GM12865 (cell line): ENCODE results near the gene RIT1.

Source experiments
- DNase-seq: peaks from one replicate; pipeline ENCODE4 v3.0.0; 2010; ENCODE audit warnings: low read depth
- H3K4me3 ChIP-seq: 2 replicates; pipeline ENCODE4 v1.5.1; 2011; ENCODE audit warnings: mild to moderate bottlenecking, low read depth, low read length, control low read depth
- TF ChIP-seq, protein P1 (sequence below): IDR thresholded peaks from 2 replicates; pipeline ENCODE4 v1.5.1; 2011; ENCODE audit warnings: low read length, control low read depth, low read depth, inconsistent platforms; ENCODE audit not compliant: insufficient read depth; ENCODE audit errors: missing control alignments

The RIT1 gene, protein sequence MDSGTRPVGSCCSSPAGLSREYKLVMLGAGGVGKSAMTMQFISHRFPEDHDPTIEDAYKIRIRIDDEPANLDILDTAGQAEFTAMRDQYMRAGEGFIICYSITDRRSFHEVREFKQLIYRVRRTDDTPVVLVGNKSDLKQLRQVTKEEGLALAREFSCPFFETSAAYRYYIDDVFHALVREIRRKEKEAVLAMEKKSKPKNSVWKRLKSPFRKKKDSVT

DNA sequence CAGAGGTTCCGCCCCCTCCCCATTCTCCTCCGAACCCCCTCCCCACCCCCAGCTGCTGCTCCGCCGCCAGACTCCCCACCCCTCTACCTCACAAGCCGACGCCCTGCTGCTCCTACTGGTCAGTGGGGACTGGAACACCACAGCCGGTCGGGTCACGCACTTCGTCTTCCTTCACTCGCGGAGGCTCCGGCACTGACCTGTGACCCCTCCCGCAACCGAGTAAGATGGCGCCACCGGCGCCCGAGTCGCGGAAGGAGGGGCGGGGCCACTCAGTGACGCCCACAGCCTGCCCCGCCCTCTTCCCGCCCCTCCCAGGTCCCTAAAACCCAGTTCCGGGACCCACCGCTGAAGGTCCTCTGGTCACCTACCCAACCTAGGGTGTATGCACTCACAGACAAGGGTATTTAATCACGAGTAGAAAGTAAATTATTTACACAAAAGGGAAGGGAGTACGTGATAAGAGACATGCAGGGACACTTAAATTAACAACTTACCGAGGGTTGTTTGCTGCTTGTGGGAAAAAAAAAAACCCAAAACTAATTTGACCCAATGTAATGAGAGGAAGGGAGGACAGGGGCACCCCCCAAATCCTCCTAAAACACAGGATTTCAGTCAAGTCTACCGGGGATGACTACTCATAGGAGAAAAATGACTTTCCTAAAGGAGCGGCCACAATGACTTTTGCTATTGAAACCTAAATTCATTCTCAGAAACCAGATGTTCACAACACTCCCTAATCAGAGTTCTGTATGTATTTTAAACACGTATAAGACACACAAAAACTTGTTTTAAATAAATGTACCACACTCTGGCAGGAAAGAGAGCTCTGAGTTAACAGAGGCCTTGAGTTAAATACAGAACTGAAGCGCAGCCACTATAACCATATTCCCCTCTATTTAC lies at the start of gene RIT1:
Gene RIT1 (minus strand): TSS at position 194 of the 900 bp plus-strand sequence. CDS start 588 bp downstream, outside the sequence.
- TF ChIP-seq, protein P1, sequence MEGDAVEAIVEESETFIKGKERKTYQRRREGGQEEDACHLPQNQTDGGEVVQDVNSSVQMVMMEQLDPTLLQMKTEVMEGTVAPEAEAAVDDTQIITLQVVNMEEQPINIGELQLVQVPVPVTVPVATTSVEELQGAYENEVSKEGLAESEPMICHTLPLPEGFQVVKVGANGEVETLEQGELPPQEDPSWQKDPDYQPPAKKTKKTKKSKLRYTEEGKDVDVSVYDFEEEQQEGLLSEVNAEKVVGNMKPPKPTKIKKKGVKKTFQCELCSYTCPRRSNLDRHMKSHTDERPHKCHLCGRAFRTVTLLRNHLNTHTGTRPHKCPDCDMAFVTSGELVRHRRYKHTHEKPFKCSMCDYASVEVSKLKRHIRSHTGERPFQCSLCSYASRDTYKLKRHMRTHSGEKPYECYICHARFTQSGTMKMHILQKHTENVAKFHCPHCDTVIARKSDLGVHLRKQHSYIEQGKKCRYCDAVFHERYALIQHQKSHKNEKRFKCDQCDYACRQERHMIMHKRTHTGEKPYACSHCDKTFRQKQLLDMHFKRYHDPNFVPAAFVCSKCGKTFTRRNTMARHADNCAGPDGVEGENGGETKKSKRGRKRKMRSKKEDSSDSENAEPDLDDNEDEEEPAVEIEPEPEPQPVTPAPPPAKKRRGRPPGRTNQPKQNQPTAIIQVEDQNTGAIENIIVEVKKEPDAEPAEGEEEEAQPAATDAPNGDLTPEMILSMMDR: no peak
- peak within 1 kb of the TSS; percentile 82 for H3K4me3 ChIP-seq
- peak; percentile 92 for DNase-seq

DNA sequence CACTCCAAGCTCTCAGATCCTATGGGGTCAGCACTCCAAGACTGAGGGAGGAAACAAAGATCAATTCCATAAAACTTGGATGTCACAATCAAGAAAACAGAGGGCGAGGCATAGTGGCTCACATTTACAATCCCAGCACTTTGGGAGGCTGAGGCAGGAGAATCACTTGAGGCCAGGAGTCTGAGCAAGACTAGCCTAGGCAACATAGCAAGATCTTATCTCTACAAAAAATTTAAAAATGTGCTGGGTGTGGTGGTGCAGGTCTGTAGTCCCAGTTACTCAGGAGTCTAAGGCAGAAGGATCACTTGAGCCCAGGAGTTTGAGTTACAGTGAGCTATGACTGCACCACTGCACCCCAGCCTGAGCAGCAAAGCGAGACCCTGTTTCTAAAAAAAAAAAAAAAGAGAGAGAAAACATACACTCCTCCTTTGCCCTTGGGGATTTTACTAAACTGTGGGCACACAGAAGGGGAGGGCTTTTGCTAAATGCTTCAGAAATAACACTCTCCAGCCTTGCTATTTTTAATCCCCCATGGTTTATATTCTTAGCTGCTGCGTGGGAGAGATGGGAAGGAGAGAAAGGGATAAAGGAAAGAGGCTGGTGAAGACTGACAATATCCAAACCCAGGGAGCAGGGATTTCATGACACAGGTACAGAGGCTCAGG lies 49.1 kb upstream of the RIT1 start:
- no peak overlapping the region for H3K4me3 ChIP-seq
- TF ChIP-seq, protein P1: no peak
- no peak for DNase-seq

DNA sequence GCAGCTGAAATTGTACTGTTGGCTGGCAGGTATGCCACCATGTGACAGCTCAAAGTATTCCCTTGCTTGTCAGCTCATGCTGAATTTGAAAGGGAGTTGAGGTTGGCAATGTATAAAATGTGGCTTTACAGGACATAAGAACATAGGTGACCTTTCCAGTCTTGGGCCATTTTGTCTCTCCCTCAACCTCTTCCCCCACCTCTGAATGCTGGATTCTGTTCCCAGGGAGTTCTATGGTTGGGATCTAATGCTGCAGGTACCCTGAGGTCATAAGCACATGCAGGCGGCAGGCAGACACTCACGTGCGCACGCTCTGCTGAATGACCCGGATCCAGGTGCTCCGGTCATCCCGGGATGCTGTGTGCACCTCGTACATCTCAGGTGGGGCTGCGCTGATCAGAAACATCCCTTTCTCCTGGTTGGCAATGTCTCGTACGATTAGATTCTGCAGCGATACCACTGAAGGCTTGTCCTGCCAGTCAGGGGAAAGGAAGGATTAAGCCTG lies 46.3 kb upstream of the RIT1 start:
- no peak for DNase-seq
- TF ChIP-seq, protein P1: no peak
- H3K4me3 ChIP-seq: no peak overlapping the region

DNA sequence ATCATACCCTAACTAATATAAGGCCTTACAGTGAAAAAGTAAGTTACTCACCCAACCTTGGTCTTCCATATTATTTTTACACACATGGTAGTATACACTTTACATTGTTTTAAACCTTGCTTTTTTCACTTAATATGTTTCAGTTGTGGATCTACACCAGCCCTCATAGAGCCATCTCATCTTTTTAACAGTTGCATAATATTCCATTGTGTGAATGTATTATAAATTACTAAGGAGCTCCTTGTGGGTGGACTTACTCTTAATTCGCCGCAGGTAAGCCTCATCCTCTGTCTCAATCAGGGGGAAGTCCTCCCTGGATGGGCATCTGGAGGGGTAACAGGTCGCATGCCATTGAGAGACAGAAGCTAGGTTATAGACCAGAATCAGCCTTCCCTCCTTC lies 43.5 kb upstream of the RIT1 start:
- H3K4me3 ChIP-seq: no peak overlapping the region
- no peak for DNase-seq
- TF ChIP-seq, protein P1: no peak

DNA sequence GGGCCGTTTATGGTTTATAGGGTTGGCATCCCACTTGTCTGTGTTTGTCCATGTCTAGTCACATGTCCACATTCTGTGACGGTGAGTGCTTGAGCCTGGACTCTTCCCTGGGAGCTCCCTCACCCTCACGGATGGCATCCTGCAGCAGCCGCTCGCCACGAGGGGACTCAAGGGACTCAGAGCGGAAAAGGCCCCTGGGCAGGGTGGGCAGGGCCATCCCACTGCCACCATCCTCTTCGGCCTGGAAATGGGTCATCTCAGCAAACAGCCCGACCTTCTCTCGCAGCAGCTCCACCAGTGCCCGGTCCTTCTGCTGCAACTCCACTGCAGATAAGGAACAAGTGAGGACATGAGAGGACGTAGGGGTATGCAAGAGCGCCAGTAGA lies 41.3 kb upstream of the RIT1 start:
- no peak for DNase-seq
- TF ChIP-seq, protein P1: no peak
- H3K4me3 ChIP-seq: no peak overlapping the region

DNA sequence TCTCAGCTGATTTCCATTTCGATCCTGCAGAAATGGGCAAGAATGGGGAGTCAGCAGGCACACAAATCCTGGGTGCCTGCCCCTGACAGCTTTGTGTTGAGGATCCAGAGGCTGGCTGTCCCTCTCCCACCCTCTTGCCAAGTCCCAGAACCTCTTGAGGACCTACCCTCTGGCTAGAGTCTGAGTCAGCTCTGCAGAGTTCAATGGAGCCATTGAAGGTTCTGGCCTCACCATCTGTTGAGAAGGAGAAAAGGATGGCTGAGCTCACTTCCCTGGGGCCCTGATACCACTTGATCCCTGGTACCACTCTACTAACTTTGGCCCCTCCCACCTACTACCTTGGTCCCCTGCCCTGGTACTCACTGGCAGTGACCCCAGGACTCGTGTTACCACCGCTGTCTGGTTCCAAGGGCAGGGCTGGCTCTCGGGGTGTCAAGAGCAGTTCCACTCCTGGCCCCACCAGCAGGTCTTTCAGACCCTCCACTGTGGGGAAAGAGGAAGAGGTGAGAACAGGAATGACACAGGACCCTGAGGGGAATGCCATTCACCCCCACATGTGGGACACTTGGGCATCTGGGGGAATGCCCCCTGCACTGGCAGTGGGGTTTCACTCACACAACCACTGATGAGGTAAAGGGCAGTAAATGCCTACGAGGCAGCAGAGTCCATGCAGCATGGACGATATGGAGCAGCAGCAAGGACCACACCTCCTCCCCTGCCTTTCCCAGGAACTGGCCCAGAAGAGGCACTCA lies 40.8 kb upstream of the RIT1 start:
- DNase-seq: no peak
- TF ChIP-seq, protein P1: no peak

More for the DNA sequence above, 40.8 kb upstream of the RIT1 start:
- no peak overlapping the region for H3K4me3 ChIP-seq
